ENCODE measurements around the gene ASB16.

- TF ChIP-seq, protein P1, sequence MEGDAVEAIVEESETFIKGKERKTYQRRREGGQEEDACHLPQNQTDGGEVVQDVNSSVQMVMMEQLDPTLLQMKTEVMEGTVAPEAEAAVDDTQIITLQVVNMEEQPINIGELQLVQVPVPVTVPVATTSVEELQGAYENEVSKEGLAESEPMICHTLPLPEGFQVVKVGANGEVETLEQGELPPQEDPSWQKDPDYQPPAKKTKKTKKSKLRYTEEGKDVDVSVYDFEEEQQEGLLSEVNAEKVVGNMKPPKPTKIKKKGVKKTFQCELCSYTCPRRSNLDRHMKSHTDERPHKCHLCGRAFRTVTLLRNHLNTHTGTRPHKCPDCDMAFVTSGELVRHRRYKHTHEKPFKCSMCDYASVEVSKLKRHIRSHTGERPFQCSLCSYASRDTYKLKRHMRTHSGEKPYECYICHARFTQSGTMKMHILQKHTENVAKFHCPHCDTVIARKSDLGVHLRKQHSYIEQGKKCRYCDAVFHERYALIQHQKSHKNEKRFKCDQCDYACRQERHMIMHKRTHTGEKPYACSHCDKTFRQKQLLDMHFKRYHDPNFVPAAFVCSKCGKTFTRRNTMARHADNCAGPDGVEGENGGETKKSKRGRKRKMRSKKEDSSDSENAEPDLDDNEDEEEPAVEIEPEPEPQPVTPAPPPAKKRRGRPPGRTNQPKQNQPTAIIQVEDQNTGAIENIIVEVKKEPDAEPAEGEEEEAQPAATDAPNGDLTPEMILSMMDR (IDR thresholded peaks at IDR 0.05 in 8 of 11, conservative IDR thresholded peaks at IDR 0.05 in 3 of 11): no peak
- TF ChIP-seq POLR2A (IDR thresholded peaks at IDR 0.05) (no peak), POLR2AphosphoS5 (IDR thresholded peaks at IDR 0.05) (peak in 1 of 3 donors; percentile 35)
These were observed 6.4 kb downstream of the ASB16 start for GRCh38 chr17:44176671-44177501.

Measured in spleen (tissue), 7 donors.